NCI-H1105 treated with DMSO at 0.1 percent for 48 hours (cell line): ENCODE results near the gene ATP5F1D.
A peak's percentile ranks its signal among the peaks of the same experiment; 100 is the strongest.

Source experiments
- DNase-seq: peaks from one replicate; lab custom pipeline; 2025; lab: John Stamatoyannopoulos, UW

Gene ATP5F1D

GRCh38 chr19:1270854-1271527 is 29.4 kb downstream of the ATP5F1D start:
- no peak for DNase-seq

- DNase-seq = no peak
Observed at GRCh38 chr19:1271528-1272422, 30.2 kb downstream of the ATP5F1D start.

- DNase-seq = no peak
Observed at GRCh38 chr19:1272423-1273262, 31.1 kb downstream of the ATP5F1D start.

- DNase-seq = no peak
Observed at GRCh38 chr19:1273263-1274041, 31.9 kb downstream of the ATP5F1D start.

- no peak for DNase-seq
Observed at GRCh38 chr19:1274081-1274851, 32.7 kb downstream of the ATP5F1D start.

GRCh38 chr19:1274852-1275259 is 33.3 kb downstream of the ATP5F1D start:
- peak; percentile 43 for DNase-seq

GRCh38 chr19:1275260-1275975 is 33.9 kb downstream of the ATP5F1D start, which contains the start of gene FAM174C:
TSS of gene FAM174C (plus strand) at chr19:1275530. CDS start at chr19:1275550, 20 bp downstream.
- peak; percentile 92 for DNase-seq

GRCh38 chr19:1275976-1276627 is 34.6 kb downstream of the ATP5F1D start:
- DNase-seq = no peak

GRCh38 chr19:1276628-1277022 is 35.1 kb downstream of the ATP5F1D start:
- DNase-seq = no peak

DNA sequence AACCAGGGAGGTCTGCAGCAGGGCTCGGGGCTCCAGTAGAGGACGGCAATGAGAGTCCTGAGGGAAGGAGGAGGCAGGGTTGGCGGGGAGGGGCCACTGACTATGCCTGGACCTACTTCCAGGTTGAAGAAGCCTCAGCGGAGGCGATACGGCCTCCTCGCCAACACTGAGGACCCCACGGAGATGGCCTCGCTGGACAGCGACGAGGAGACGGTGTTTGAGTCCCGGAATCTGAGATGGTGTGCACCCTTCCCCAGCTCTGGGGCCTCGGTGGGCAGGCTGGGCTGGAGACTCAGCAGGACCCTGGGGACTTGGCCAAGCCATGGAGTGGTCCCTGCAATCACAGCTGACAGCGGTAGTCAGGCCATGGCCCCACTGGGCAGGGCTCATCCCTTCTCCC is 35.5 kb downstream of the ATP5F1D start:
- no peak for DNase-seq

GRCh38 chr19:1278074-1278473 is 36.5 kb downstream of the ATP5F1D start:
- DNase-seq = no peak

- no peak for DNase-seq
Observed at GRCh38 chr19:1278713-1279660, 37.4 kb downstream of the ATP5F1D start.

- DNase-seq = peak; percentile 78
Observed at GRCh38 chr19:1279782-1280341, 38.3 kb downstream of the ATP5F1D start.

- DNase-seq = no peak
Observed at GRCh38 chr19:1280636-1281568, 39.4 kb downstream of the ATP5F1D start.

GRCh38 chr19:1281569-1282287 is 40.2 kb downstream of the ATP5F1D start:
- no peak for DNase-seq

DNA sequence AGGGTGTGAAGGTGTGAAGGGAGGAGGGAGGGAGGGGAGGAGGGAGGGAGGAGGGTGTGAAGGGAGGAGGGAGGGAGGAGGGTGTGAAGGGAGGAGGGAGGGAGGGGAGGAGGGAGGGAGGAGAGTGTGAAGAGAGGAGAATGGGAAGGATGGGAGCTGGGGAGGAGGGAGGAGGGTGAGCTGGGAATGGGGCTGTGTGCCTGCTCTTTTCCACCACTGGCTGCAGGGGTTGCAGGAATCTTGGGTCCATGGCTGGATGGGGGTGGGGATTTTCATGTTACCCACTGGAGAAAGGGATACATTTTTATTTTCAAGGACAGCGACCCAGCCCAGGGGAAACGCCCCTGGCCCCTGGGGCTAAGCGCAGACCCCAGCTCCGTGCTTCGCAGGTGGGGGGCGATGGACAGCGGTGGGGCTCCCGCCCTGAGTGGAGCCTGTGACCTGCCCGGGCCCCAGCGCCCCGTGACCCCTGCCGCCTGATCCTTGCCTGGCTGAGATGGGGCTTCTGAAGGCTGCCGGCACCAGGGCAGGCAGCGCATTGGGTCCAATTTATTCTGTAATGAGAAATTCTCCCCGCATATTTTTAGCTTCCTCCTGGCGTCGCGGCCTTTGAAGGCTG is 41.1 kb downstream of the ATP5F1D start:
- no peak for DNase-seq
